ENCODE results near the gene ITPR2. TPM values are rescaled to one million over a fixed set of nuclear protein-coding genes. Genes with fewer than 3 reads are reported as not detected.
A peak's percentile ranks its signal among the peaks of the same experiment; 100 is the strongest.

The ITPR2 gene
- total RNA-seq, 6 experiments from 2014 or later = 6.9 to 8.4 (median 7.6) TPM

DNA sequence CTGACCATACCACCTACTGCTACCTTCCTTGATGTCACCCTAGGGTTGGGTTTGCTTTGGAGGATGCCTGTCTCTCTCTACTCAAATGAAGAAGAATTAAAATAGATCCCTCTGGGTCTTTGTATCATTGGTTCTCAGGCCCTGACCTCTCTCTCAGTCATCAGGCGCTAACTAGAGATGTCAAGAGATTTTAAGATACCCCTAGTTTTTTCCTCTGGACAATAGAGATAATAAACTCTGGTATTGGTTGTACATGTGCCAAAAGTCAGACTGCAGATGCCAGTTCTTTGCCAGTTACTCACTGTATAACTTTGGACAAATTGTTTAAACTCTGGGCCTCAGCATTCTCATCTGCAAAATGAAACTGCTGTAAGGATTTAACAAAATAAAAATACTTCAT lies 31.5 kb downstream of the ITPR2 start:
- Mint-ChIP-seq H3K27me3 (ENCODE audit: insufficient read depth) (no peaks in the 10 kb centered on the region), H3K4me1 (ENCODE audit: low read depth) (peaks cover 35% of the 10 kb centered on the region), H3K4me3 (no peak overlapping the region), H3K9me3 (no peaks in the 10 kb centered on the region), H3K27ac (no peak overlapping the region), H3K36me3 (ENCODE audit: low read depth) (no peaks in the 10 kb centered on the region)
- TF ChIP-seq, protein P1, sequence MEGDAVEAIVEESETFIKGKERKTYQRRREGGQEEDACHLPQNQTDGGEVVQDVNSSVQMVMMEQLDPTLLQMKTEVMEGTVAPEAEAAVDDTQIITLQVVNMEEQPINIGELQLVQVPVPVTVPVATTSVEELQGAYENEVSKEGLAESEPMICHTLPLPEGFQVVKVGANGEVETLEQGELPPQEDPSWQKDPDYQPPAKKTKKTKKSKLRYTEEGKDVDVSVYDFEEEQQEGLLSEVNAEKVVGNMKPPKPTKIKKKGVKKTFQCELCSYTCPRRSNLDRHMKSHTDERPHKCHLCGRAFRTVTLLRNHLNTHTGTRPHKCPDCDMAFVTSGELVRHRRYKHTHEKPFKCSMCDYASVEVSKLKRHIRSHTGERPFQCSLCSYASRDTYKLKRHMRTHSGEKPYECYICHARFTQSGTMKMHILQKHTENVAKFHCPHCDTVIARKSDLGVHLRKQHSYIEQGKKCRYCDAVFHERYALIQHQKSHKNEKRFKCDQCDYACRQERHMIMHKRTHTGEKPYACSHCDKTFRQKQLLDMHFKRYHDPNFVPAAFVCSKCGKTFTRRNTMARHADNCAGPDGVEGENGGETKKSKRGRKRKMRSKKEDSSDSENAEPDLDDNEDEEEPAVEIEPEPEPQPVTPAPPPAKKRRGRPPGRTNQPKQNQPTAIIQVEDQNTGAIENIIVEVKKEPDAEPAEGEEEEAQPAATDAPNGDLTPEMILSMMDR (IDR thresholded peaks at IDR 0.05) = no peak
- DNase-seq = no peak

DNA sequence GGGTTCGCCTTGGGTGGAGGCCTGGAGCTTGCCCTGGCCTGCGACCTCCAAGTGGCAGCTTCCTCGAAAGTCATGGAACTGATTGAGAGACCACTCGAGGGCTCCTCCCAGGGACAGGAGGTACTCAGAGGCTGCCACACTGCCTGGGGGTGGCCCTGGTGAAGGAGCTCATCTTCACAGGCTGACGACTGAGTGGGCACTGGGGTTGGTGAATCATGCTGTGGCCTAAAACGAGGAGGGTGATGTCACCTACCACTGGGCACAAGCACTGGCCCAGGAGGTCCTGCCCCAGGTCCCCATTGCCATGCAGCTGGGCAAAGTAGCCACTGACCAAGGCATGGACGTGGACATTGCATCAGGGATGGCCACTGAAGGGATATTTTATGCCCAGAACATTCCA lies 32.1 kb downstream of the ITPR2 start:
- no peak overlapping the region for H3K27ac Mint-ChIP-seq
- no peaks in the 10 kb centered on the region for H3K9me3 Mint-ChIP-seq
- TF ChIP-seq, protein P1 (IDR thresholded peaks at IDR 0.05) = no peak
- no peaks in the 10 kb centered on the region for H3K27me3 Mint-ChIP-seq (ENCODE audit: insufficient read depth)
- no peaks in the 10 kb centered on the region for H3K36me3 Mint-ChIP-seq (ENCODE audit: low read depth)
- H3K4me3 Mint-ChIP-seq = no peak overlapping the region
- DNase-seq = no peak
- H3K4me1 Mint-ChIP-seq (ENCODE audit: low read depth) = peaks cover 35% of the 10 kb centered on the region

DNA sequence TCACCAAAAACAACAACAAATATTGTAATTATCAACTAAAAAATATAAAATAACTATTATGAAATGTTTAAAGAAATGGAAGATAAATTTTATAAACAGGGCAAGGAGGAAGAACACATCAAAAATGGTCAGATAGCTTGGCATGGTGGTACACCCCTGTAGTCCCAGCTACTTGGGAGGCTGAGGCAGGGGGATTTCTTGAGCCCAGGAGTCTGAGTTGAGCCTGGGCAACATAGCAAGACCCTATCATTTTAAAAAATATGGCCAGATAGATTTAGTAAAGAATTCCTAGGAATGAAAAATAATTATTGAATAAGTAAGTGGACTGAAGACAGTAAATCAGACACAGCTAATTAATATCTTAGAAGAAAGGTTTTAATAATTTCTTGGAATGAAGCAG lies 32.6 kb downstream of the ITPR2 start:
- H3K4me3 Mint-ChIP-seq = no peak overlapping the region
- no peak overlapping the region for H3K27ac Mint-ChIP-seq
- TF ChIP-seq, protein P1 (IDR thresholded peaks at IDR 0.05) = no peak
- no peaks in the 10 kb centered on the region for H3K9me3 Mint-ChIP-seq
- peaks cover 33% of the 10 kb centered on the region for H3K4me1 Mint-ChIP-seq (ENCODE audit: low read depth)
- no peaks in the 10 kb centered on the region for H3K27me3 Mint-ChIP-seq (ENCODE audit: insufficient read depth)
- no peak for DNase-seq
- no peaks in the 10 kb centered on the region for H3K36me3 Mint-ChIP-seq (ENCODE audit: low read depth)

DNA sequence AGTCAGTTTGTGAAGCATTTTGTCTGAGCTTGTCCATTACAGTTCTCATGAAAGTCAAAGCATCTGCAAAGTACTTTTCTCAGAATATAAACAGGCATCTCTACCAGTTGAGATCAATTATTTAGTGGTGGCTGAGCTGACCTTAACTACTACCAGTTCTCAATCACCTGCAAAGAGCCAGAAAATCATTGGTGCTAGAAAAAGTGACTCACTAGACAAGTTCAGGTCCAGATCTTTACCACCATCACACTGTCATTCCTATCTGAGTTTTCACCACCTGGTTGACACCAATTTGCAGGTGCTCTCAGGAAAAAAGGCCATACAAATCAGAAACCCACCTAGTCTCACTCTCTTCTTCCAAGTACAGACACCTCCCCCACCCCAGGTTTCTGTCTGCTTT lies 33.3 kb downstream of the ITPR2 start:
- H3K27me3 Mint-ChIP-seq (ENCODE audit: insufficient read depth) = no peaks in the 10 kb centered on the region
- no peak overlapping the region for H3K27ac Mint-ChIP-seq
- DNase-seq = no peak
- no peak overlapping the region for H3K4me3 Mint-ChIP-seq
- no peaks in the 10 kb centered on the region for H3K9me3 Mint-ChIP-seq
- H3K4me1 Mint-ChIP-seq (ENCODE audit: low read depth) = peaks cover 30% of the 10 kb centered on the region
- TF ChIP-seq, protein P1 (IDR thresholded peaks at IDR 0.05) = no peak
- H3K36me3 Mint-ChIP-seq (ENCODE audit: low read depth) = no peaks in the 10 kb centered on the region

DNA sequence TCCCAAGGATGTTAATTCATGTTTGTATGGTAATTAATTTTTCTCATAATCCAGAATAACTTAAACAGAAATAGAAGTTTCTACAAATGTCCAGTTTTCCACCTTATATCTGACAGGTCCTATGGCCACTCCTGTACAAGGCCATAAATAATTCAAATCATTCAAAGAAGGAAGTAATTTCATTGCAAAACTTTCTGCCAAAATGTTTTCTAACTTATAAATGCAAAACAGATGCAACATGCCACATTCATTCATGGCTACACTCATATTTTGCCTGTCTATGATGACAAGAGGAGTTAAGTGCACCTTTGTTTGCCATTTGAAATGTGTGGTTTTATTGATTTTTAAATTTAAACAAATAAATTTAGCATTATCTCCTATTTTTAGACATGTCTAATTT lies 34.4 kb downstream of the ITPR2 start:
- Mint-ChIP-seq H3K27me3 (ENCODE audit: insufficient read depth) (no peaks in the 10 kb centered on the region), H3K27ac (no peak overlapping the region), H3K9me3 (no peaks in the 10 kb centered on the region), H3K36me3 (ENCODE audit: low read depth) (no peaks in the 10 kb centered on the region), H3K4me3 (no peak overlapping the region), H3K4me1 (ENCODE audit: low read depth) (peaks cover 22% of the 10 kb centered on the region)
- TF ChIP-seq, protein P1 (IDR thresholded peaks at IDR 0.05) = no peak
- no peak for DNase-seq

DNA sequence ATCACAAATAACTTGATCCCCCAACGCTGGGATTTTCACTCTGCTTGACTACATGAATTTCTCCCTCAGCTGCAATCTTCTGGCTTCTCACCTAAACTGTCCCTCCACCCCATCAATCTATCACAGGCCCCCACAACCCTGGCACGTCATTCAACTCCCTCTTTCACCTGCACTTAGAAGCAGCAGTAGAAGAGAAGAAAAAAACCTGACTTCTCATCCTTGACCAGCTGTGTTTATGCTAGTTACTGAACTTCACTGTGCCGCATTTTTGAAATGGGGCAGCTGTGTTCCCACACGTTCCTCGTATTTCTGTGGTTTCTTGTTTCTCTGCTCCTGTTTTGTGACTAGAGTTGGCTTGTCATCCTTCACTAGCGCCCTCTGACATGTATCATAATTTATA lies 35.0 kb downstream of the ITPR2 start:
- Mint-ChIP-seq H3K9me3 (no peaks in the 10 kb centered on the region), H3K4me1 (ENCODE audit: low read depth) (peaks cover 16% of the 10 kb centered on the region), H3K27me3 (ENCODE audit: insufficient read depth) (no peaks in the 10 kb centered on the region), H3K36me3 (ENCODE audit: low read depth) (no peaks in the 10 kb centered on the region), H3K27ac (no peak overlapping the region), H3K4me3 (no peak overlapping the region)
- DNase-seq = peak; percentile 4
- TF ChIP-seq, protein P1 (IDR thresholded peaks at IDR 0.05) = no peak

Measured in HFFc6 (cell line).